Cerebellar nuclear complex (tissue), 1 donor: ENCODE measurements around the gene GRK4.
A peak's percentile ranks its signal among the peaks of the same experiment; 100 is the strongest.
"Not testable (repeated sequence)": the region's sequence is repeated elsewhere in the genome, so short reads cannot be mapped to it uniquely, and the experiment has no call there.

Experiments used
- DNase-seq, 2 experiments: peaks; one replicate each; lab custom pipeline; 2025; lab: John Stamatoyannopoulos, UW

The GRK4 gene

DNA sequence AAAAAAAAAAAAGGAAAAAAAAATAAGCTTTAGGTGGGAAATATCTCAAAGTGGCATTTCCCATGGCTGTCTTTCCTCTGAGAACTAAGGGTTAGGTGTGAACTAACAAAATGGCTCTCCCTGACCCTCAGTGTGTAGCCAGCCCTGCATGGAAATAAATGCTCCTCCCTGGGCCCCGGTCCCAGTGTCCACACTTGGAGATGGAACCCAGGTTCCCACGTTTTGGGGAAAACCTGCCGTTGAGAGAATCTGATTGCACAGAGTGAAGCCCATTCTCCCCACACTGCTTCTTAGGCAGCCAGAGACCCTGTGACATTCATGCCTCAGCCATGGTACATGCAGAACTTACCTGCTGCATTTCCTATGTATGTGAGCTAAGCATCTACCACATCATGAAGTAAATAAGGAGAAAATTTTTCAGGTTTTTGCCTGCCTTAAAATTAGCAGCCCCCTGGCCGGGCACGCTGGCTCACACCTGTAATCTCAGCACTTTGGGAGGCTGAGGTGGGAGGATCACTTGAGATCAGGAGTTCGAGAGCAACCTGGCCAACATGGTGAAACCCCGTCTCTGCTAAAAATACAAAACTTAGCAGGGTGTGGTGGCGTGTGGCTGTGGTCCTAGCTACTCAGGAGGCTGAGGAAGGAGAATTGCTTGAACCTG lies 76.5 kb downstream of the GRK4 start:
- no peak for DNase-seq

DNA sequence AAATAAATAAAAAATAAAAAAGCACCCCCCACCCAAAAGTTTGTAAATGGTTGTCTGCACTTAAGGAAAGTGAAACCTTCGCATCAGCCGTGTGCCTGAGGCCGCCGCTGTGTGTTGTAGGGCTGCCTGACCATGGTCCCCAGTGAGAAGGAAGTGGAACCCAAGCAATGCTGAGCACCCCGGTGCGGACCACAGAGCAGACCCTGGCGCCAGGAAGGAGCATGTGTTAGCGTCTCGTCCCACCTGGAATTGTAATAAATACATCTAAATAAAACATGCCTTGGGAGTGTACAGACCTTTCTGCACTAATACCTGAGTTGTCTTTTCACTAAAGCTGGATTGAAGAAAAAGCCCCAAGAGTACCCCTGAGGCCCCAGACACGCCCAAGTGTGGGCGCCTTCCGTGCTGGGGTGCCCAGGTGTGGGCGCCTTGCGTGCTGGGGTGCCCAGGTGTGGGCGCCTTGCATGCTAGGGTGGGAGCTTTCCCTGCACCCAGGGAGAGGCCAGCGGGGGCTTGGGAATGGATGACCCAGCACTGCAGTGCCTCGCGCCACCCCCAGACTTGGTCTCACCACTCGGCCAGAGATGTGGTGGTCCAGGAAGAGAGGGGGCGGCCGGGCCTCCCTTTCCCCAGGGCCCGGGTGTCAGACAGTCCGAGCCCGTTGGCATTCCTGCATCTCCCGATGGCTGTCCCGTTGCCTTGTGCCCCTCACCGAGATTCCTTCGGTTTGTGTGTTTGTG lies 77.3 kb downstream of the GRK4 start:
- no peak for DNase-seq

DNA sequence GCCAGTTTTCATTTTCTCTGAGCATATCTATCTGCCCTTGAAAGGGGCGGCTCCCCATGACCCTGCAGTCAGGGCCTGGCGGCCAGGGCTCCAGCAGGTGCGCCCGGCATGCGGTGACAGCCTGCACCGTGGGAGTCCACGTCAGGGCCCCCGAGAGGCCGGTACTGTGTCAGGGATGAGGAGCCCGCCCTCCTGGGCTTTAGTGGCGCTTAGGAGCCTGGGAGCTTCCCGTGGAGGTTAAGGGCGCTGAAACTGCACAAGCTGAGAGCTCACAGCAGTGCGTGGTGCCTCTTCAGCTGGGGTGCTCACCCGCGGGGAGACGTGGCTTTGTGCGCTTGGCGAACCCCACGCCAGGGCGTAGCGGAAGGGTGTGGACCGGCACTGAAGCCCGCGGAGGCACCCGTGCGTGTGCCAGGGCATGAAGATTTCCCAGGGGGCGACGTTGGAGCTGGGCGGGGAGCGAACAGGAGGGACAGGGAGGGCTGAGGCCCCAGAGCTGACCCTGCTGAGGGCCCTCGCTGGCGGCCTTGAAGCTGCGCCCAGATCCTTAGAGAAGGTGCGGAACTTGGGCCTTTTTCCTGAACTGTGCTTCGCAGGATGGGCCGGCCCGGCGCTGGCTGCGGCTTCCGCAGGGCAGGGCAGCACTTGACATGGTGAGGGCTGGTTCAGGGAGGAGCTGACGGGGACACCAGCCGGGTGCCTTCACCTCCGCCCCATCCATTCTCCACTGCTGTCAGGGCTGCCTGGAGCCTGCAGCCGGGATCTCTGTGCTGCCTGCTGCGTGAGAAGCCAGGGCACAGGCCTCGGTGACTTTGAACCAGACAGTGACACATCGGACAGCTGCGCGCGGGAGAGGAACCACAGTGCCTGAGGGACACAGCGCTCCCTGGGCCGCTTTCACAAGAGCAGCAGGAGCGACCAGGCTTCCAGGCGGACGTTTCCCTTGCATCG lies 78.1 kb downstream of the GRK4 start:
- no peak for DNase-seq

DNA sequence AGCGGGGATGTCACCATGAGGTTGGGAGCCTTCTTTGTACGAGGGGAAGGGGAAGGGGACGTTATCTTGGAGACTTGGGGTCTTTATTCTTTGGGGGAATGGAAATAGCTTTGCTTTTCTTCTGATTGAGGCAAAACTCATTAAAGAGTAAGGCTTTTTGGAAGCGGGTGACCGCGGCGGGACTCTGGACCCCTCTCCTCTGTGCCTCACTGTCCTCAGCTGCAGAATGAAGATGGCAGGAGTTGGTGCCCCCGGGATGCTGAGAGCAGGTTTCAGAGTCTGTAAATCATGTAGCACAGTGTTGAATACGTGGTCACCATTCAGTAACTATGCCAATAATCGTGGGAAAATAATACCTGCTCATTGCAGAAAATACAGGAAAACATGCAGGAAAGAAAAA lies 78.9 kb downstream of the GRK4 start:
- no peak for DNase-seq

DNA sequence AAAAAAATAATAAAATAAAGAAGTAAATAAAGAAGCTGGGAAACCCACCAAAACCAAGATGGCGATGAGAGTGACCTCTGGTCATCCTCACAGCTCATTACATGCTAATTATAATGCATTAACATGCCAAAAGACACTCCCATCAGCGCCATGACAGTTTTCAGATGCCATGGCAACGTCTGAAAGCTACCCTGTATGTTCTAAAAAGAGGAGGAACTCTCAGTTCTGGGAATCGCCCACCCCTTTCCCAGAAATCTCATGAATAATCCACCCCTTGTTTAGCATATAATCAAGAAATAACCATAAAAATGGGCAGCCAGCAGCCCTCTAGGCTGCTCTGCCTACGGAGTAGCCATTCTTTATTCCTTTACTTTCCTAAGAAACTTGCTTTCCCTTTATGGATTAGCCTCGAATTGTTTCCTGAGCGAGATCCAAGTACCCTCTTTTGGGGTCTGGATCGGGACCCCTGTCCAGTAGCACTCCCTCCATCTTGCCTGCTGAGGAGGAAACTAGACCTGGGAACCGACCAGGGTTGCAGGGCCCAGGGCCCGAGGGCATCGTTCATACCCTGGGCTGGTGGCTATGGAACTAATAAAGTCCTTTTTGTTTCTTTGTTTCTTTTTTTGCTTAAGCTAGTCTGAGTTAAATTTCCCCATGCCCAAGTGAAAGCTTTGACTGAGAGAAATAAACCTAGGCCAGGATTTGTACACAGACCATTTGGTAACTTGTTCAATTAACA lies 80.1 kb downstream of the GRK4 start:
- DNase-seq = no peak

DNA sequence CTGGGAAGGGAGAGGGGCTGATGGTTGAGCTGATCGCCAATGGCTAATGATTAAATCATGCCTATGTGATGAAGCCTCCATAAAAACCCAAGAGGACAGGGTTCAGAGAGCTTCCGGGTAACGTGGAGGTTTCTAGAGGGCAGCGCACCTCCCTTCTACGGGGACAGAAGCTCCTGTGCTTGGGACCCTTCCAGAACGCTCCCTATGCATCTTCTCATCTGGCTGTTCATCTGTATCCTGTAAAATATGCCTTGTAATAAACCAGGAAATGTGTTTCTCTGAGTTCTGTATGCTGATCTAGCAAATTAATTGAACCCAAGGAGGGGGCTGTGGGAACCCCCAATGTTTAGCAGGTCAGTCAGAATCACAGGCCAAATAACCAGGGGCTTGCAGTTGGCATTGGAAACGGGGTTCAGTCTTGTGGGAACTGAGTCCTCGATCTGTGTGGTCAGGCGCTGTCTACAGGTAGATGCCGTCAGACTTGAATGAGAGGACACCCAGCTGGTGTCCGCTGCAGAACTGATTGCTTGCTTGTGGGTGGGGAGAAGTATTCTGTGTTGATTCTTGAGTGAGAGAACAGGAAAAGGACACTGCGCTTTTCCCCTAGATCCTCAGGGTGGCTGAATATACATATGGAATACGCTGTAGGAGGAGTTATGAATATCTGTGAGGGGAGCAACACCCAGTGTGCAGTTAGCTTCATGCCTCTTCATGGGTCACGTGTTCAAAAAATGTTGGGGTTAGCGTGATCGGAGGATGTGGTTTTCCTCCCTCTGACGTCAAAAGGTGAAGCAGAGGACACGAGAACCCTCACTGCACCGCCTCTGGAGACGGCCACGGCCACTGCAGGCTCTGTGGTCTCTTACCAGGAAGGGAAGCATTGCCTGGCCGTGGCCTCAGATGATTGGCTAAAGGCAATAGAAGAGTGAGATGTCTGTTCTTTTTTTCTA lies 81.8 kb downstream of the GRK4 start:
- no peak for DNase-seq

DNA sequence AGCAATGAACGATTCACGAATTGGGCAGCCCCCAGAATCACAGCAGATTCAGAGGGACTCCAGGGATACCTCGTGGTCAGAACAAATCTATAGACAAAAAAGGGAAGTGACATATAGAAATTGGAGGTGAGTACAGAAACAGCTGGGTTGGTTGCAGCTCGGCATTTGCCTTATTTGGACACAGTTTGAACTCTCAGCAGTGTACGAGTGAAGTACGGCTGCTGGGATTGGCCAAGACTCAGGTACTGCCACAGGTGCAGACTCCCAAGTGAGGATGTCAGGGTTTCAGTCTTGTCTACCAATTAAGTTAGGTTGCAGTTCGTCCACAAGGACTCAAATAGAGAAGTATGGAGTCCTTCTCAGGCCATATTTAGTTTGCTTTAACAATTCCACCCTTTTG lies 82.8 kb downstream of the GRK4 start:
- DNase-seq = no peak

DNA sequence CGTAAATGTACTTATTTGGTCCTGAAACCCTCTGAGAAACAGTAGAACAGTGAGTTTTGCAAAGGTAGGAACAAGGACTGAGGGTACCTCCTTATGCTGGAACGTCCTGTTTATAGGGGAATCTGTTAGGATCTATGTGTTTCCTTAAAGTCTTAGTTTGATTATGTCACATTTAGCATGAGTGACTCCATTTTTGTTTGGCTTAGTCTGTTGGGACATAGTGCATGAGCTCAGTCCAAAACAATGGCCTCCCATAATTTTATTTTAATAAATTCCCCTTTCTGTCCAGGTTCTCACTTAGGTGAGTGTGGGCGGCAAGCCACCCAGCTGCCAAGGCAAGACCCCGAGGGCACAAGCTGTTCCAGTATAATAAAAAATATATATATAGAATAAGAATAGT lies 83.3 kb downstream of the GRK4 start:
- no peak for DNase-seq

DNA sequence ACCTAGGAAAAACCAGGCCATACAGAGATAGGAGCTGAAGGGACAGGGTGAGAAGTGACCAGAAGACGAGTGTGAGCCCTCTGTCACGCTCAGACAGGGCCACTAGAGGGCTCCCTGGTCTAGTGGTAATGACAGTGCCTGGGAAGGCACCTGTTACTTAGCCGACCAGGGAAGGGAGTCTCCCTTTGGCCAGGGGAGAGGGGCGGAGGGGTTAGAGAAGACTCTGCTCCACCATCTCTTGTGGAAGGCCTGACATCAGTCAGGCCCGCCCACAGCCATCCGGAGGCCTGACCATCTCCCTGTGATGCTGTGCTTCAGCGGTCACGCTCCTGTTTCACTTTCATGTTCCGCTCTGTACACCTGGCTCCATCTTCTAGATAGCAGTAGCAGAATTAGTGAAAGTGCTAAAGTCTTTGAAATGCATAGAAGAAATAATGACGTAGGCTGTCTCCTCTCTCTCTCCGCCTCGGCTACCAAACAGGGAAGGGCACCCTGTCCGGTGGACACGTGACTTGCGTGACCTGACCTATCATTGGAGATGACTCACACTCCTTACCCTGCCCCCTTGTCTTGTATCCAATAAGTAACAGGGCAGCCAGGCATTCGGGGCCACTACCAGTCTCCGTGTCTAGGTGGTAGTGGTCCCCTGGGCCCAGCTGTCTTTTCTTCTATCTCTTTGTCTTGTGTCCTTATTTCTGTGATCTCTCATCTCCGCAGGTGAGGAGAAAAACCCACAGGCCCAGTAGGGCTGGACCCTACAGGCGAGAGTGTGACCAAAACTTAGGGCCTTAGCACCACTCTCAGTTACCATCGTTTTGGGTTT lies 84.3 kb downstream of the GRK4 start:
- peak in 1 of 2 experiments; percentile 12 for DNase-seq

DNA sequence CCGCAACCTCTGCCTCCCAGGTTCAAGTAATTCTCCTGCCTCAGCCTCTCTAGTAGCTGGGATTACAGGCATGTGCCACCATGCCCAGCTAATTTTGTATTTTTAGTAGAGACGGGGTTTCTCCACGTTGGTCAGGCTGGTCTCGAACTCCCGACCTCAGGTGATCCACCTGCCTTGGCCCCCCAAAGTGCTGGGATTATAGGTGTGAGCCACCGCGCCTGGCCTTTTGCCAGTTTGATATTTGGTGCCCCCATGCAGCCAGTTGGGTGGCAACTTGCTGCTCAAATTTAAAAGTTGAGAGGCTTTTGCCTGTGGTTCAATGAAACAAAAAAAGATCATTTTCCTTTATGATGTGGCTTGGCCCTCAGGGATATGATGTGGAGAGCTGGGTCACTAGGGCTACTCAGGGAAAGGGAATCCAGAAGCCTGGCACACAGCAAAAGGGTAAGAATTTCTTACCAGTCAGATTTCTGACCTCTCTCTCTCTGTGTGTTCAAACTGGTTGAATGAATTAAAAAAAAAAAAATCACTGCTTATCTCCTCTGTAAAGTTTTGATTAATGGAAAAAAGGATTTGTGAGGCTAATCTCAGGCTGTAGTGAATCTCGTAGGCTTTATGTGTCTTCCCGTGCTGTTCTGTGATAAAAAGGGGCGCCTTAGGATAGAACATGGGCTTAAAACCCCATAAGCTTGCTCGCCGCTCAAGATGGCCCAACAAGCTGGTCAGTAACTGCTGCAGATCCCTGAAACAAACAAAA lies 87.9 kb downstream of the GRK4 start:
- not testable (repeated sequence) for DNase-seq

DNA sequence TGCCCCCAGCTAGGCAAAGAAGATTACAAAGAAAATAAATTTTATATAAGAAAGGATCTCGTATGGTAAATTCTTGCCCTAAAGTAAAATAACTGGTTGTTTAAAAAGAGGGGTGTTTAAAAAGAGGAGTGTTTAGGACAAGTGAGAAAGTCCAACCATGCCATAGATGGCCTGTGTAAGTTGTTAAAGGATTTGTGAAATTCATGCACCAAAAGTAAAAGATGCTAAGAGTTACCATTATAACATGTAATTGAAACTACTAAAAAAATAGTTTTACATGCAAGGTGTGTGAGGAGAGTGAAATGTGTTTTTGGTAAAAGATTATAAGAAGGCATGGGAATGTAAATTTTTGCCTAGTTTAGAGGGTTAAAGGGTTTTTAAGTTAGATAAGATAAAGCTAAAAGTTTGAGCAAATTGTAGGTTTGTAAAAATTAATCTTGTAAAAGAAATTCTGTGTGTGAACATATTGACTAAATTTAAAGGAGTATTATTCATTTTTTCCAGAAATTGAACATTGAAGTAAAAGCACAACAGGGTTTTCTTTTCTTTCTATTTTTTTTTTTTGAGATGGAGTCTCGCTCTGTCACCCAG lies 90.9 kb downstream of the GRK4 start:
- DNase-seq = no peak

DNA sequence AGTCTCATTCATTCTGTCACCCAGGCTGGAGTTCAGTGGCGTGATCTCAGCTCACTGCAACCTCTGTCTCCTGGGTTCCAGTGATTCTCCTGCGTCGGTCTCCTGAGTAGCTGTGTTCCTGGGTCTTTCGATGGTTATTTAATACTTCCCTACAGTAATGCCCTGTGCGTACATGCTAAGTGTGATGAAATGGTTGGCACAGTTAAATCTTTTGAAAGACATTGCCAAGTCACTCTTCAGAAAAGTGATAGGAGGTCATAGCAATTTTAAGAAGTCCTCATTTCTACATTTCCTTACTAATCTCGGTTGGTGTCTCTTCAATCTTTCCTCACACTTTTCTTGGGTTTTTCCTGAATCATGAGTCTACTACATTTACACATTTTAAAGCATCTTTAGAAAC lies 96.6 kb downstream of the GRK4 start:
- no peak for DNase-seq

DNA sequence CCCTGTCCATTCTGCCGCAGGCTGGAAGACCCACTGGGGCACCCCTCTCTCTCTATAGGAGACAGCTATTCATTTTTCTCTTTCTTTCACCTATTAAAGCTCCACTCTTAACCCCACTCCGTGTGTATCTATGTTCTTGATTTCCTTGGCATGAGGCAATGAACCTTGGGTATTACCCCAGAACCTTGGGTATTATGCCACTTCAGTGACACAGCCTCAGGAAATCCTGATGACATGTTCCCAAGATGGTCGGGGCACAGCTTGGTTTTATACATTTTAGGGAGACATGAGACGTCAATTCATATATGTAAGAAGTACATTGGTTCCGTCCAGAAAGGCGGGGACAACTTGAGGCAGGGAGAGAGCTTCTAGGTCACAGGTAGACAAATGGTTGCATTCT lies 97.6 kb downstream of the GRK4 start:
- no peak for DNase-seq

DNA sequence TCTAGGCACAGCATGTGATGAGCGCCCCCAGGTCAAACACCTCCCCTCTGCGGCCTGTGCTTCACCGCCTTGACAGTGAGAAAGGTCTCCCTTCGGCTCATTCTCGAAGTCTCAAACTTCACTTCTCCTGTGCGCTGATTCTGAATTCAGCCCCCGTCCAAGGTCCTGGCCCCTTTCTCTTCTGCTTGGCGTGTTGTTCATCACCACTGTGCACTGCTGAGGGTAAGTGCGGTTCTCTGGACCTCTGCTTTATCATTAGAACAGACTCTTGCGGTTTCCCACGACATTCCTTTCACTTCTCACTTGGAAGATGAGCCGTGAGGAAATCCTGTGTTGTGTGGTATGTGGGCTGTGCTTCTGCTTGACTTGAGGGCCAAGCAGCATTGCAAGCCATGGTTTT lies 99.1 kb downstream of the GRK4 start:
- no peak for DNase-seq

DNA sequence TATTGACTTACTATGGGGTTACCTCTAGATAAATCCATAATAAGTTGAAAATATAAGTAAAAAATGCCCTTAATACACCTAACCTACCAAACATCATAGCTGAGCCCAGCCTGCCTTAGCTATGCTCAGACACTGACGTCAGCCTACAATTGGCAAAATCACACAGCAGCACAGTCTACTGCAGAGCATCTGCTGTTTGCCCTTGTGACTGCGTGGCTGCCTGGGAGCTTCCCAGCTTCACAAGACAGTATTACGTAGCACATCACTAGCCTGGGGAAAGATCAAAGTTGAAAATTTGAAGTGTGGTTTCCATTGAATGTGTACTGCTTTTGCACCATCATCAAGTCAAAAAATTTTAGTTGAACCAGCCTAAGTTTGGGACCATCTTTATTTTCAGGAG lies 102.2 kb downstream of the GRK4 start:
- DNase-seq = no peak

DNA sequence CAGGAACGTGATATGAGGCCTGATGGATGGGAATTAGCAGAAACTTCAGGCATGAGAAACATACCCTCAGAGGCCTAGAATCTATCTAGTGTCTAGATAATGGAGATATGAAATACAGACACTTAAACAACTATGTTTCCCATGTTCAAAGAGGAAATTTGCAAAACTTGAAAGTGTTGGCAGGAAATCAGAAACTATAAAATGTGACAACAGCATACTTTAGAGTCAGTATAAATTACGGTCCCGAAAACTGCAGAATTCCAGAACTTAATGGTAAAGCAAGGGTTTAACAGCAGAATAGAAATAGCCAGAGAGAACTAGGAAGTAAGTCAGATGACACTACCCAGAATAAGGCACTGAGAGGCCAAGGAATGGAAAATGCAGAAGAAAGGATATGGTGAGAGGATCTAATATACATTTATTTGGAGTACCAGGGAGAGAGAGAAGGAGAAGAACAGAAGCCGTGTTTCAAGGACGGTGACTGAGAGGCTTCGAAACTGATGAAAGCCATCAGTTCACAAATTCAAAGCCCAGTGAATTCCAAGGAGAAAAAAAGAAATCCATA lies 103.5 kb downstream of the GRK4 start:
- DNase-seq = no peak

DNA sequence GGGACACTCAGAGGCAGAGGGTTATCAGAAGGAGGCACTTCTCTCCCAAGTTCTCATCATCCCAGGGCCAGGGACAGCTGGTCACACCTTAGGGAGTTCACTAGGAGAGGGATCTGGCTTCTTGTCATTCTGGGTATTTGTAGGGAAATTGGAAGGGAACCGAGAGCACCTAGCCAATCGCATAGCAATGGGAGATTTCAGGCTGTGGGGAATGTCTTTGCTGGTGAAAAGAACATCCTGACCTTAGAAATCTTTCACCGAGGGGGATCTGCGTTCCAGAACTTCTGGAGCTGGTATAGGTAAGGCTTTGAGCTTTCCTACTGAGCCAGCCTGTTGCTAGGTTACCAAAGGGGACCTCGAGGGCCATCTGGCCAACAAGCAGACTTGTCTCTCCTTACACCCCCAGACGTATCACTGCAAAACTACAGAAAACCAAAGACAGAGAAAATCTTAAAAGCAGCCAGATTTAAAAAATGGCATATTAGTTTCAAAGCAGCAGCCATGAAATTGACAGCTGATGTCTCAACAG lies 104.2 kb downstream of the GRK4 start:
- peak in 1 of 2 experiments; percentile 5 for DNase-seq

DNA sequence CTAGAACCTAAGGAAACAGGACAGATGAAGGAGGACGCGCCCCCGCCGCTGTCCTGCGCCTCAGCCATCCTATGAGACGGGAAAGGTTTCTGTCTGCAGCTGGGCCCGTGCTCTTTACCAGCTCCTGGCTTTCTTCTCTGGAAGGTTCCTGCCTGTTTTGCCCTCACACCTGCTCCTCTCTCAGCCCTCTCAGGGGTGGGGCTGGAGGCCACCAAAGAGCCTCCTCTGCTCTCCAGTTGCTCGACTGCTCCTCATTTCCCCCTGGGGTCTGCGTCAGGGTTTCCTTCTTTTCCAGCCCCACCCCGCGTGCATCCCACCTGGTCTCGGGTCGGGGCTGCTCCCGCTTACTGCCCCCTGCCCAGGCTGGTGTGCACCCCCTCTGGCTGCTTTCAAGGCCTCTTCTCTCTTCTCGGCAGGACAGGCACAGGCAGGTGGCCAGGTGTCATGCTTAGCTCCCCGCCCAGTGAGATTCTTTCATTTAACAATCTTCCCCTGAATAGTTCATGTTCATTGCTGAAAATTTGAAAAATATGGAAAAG lies 106.4 kb downstream of the GRK4 start:
- DNase-seq = no peak
